ENCODE results near the gene TTC22. TPM values are rescaled to one million over a fixed set of nuclear protein-coding genes. Genes with fewer than 3 reads are reported as not detected.

Gene TTC22
- total and polyA plus RNA-seq, 12 donors: 0.06 to 1.0 (median 0.15) TPM; not detected in 5

- WGBS, 2 donors: 58 to 59% methylated on average over 15 of the region's 15 CpGs
- DNase-seq (no peak), ATAC-seq (no peak)
- Histone ChIP-seq H3K27me3 (peaks cover 0 to 11% (median 0%) of the 10 kb centered on the region in 7 donors), H3K4me3 (no peak overlapping the region), H3K36me3 (no peaks in the 10 kb centered on the region), H3K9me3 (no peaks in the 10 kb centered on the region), H3K27ac (no peak overlapping the region), H3K4me1 (no peaks in the 10 kb centered on the region)
- TF ChIP-seq, protein P1, sequence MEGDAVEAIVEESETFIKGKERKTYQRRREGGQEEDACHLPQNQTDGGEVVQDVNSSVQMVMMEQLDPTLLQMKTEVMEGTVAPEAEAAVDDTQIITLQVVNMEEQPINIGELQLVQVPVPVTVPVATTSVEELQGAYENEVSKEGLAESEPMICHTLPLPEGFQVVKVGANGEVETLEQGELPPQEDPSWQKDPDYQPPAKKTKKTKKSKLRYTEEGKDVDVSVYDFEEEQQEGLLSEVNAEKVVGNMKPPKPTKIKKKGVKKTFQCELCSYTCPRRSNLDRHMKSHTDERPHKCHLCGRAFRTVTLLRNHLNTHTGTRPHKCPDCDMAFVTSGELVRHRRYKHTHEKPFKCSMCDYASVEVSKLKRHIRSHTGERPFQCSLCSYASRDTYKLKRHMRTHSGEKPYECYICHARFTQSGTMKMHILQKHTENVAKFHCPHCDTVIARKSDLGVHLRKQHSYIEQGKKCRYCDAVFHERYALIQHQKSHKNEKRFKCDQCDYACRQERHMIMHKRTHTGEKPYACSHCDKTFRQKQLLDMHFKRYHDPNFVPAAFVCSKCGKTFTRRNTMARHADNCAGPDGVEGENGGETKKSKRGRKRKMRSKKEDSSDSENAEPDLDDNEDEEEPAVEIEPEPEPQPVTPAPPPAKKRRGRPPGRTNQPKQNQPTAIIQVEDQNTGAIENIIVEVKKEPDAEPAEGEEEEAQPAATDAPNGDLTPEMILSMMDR (IDR thresholded peaks at IDR 0.05): no peak
- intact Hi-C loops (cut with DNase I): loop anchor here in 1 of 10 donors (5.0 kb wide), 1 partner anchor 838 kb away; no protein-coding TSS in a partner anchor
Observed at GRCh38 chr1:54774820-54775498, 26.2 kb downstream of the TTC22 start.

GRCh38 chr1:54772951-54773350 is 28.2 kb downstream of the TTC22 start:
- WGBS, 2 donors: 84 to 88% methylated on average over 2 of the region's 2 CpGs
- H3K4me3 ChIP-seq: no peak overlapping the region
- no peaks in the 10 kb centered on the region for H3K36me3 ChIP-seq
- TF ChIP-seq, protein P1 (IDR thresholded peaks at IDR 0.05): no peak
- H3K9me3 ChIP-seq: no peaks in the 10 kb centered on the region
- intact Hi-C loops (cut with DNase I): loop anchor here in 1 of 10 donors (5.0 kb wide), 1 partner anchor 836 kb away; no protein-coding TSS in a partner anchor
- H3K27ac ChIP-seq: no peak overlapping the region
- peaks cover 0 to 4% (median 0%) of the 10 kb centered on the region in 7 donors for H3K27me3 ChIP-seq
- no peak for DNase-seq
- H3K4me1 ChIP-seq: no peaks in the 10 kb centered on the region
- no peak for ATAC-seq

GRCh38 chr1:54768093-54768492 is 33.0 kb downstream of the TTC22 start:
- TF ChIP-seq, protein P1 (IDR thresholded peaks at IDR 0.05): no peak
- H3K36me3 ChIP-seq: no peaks in the 10 kb centered on the region
- intact Hi-C loops (cut with DNase I): no loop called here
- DNase-seq (no peak), ATAC-seq (no peak)
- no peak overlapping the region for H3K27ac ChIP-seq
- 80 to 82% methylated on average over 5 of the region's 5 CpGs for WGBS, 2 donors
- H3K9me3 ChIP-seq: no peaks in the 10 kb centered on the region
- peaks cover 0 to 17% (median 12%) of the 10 kb centered on the region in 9 donors for H3K4me1 ChIP-seq
- H3K4me3 ChIP-seq: no peak overlapping the region
- no peaks in the 10 kb centered on the region for H3K27me3 ChIP-seq

DNA sequence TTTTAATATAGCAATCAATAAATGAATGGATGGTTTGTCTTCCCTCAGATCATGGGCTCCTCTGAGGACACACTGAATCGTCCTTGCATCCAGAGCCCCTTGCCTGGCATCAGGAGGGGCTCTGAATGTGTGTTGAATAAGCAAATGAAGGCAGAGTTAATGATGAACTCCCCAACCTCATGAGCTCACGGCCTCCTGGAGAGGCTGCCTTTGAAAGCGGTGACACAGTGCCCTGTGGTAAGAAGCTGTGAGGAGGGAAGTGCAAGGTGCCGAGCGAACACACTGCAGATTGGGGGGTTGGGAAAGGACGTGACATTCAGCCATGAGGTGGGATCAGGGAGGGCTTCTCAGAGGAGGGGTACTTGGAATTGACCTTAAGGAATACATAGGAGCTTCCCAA is 33.6 kb downstream of the TTC22 start:
- WGBS, 2 donors: 40 to 46% methylated on average over 6 of the region's 6 CpGs

More for the DNA sequence above, 33.6 kb downstream of the TTC22 start:
- intact Hi-C loops (cut with DNase I): no loop called here
- Histone ChIP-seq H3K36me3 (no peaks in the 10 kb centered on the region), H3K9me3 (no peaks in the 10 kb centered on the region), H3K27me3 (no peaks in the 10 kb centered on the region), H3K4me1 (peaks cover 0 to 19% (median 13%) of the 10 kb centered on the region in 9 donors), H3K4me3 (no peak overlapping the region), H3K27ac (no peak overlapping the region)
- no peak for DNase-seq
- ATAC-seq: no peak
- TF ChIP-seq, protein P1 (IDR thresholded peaks at IDR 0.05): no peak
